GM19463 (cell line): ENCODE results near the gene TCF4.

Experiments
- ATAC-seq: cut with Tn5 transposase; IDR thresholded peaks from one replicate; pipeline ENCODE4 v1.9.1; 2021; ENCODE audit warnings: mild to moderate bottlenecking, moderate library complexity; ENCODE audit not compliant: unreplicated experiment

TCF4 gene

GRCh38 chr18:55447672-55448018, 140.3 kb downstream of the TCF4 start:
- ATAC-seq = no peak

GRCh38 chr18:55446996-55447671, 140.9 kb downstream of the TCF4 start:
- no peak for ATAC-seq

GRCh38 chr18:55444536-55444935, 143.5 kb downstream of the TCF4 start:
- no peak for ATAC-seq

GRCh38 chr18:55443776-55444175, 144.2 kb downstream of the TCF4 start:
- ATAC-seq = no peak

GRCh38 chr18:55442561-55442960, 145.4 kb downstream of the TCF4 start:
- ATAC-seq = no peak

- ATAC-seq = no peak
These were observed 147.0 kb downstream of the TCF4 start for GRCh38 chr18:55440988-55441387.

DNA sequence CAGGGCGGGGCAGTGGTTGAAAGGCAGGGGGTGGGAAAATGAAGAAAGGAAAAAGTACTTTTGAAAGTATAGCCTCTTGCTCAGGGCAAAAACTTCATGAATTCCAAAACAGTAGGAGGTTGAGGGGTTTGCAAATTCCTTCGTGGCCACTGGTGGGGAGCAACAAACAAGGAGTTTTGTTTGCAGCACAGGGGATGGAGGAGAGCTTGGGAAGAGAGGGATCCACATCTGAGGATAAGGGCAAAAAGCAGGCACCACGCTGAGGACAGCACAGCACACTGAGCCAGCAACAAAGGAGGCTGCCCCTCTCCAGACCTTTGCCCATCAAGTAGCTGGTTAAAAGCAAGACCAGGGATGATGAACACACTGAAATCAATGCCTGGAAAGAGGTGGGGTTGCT, 148.9 kb downstream of the TCF4 start:
- ATAC-seq = no peak

- no peak for ATAC-seq
These were observed 152.4 kb downstream of the TCF4 start for GRCh38 chr18:55435592-55435991.

DNA sequence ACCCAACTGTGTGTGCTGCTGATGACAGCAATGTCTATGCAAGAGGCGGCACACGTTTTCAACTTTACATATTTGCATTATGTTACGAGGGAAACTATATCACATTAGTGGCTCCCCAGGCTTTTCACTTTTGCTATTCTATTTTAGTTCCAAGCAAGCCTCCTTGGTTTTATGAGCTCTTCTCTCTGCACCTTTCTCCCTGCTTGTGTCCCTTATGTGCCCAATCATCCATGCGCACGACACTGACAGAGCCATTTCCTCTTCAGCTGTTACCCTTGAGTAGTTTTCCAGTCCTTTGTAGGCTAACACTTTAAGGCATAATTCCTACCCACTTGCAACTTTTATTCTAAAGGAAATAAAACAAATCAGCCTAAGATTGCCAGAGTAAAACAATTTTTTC, 154.3 kb downstream of the TCF4 start:
- no peak for ATAC-seq

DNA sequence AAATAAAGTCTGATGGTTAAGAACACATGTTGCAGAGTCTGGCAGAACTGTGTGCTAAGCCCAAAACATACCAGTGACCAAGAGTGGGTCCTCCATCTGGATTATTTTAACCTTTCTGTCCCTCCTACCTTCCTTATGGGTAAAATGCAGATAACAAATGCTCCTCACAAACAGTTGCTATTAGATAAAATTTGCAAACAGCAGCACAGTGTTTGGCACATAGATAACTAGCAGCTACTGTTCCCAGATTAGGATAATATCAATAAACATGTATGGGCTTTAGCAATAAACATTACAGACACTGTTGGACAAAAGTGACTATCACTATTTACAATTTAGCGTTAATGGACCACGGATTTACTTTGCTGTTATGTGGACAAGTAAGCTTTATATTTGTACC, 154.9 kb downstream of the TCF4 start:
- no peak for ATAC-seq

- ATAC-seq = no peak
These were observed 155.5 kb downstream of the TCF4 start for GRCh38 chr18:55432307-55433040.

GRCh38 chr18:55430026-55430425, 158.0 kb downstream of the TCF4 start:
- no peak for ATAC-seq

DNA sequence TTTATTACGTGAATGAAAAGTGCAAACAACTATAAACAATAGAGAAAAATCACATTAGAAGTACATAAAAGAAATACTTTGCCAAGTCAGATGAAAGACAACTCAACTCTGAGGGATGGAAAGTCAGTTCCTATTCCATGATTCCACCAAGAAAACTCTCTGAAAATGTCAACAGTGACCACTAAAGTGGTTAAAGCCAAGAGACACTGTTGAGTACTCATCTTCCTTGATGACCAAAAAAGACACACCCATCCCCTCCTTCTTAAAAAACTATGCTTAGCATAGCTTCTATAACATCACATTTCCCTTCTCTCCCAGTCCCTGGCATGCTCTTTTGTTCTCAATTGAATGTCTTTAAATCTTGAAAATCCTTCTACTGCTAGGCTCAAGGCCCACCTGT, 160.0 kb downstream of the TCF4 start:
- ATAC-seq = no peak

- no peak for ATAC-seq
These were observed 162.3 kb downstream of the TCF4 start for GRCh38 chr18:55425698-55426097.

DNA sequence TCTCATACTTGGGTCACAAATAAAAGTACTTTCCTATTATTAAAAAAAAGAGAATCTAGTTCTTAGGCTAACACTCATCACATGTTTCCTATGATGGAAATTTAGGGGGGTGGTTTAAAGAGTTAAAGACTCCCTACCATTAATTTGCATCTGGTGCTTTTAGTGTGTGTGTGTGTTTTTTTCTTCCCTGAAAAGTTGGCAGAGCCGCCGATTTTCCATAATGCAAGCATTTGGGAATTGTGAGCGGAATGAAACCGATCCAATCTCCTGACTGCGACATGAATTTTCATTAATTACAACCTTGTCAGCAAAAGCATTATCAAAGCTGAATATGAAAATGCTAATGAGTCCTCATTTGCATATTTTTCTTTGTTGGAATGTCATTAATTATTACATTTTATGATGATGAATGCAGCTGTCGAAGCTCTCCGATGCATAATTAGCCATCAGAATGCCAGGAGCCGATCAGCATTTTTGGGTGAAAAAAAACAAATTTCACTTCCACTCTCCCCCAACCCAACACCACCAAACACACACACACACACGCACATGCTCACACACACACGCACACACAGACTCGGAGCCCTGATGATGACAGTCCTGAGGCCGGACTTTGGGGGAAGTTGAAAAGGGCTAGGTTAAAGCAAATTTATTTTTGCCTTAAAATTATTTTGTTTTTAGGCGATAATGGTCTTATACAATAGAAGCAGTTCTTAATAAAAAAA, 165.4 kb downstream of the TCF4 start:
- ATAC-seq = no peak

DNA sequence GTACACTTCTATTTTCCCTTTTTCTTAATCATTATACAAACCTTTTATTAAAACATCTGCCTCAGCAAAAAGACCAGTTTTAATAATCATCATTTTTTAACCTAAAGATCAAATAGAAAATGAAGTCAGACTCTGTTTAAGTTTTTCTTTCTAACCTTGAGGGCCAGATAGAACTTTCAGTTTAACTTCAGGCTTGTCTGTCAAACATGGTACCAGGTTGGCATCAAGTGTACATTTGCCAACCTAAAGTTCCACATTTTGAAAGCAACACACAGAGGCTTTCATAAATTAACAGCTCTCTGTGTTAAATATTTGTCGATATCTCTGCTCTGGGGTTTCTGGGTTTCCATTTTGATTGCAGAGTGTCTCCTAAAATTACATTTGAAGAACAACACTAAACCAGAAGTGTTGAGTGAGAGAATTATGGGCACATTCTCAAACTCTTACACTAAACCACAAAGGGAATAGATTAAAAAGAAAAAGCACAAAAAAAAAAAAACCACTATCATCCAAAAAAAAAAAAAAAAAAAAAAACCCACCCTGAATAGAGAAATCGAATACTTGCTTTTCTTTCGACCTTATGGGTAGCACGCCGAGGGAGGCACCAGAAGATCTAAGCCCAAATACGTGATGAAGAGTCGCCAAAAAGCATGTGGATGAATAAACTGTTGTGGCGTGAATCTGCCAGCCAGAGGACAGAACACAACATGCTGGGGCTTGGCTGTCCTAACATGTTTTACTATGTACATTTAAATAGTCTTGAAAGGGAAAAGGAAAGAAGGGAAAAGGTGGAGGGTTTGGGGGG, 166.2 kb downstream of the TCF4 start:
- no peak for ATAC-seq

DNA sequence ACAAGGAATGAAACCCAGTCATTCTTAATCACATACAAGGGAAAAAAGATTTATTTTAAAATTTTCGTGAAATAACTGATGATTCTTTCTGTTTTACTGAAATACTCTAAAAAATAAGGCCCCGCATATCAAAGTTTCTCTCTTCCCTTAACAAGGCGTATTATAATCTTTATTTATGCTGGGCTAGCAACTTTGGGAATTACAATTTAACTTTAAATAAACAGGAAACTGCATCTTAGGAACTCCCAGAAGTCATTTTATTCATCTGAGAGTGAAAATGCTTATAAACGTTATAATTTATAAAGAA, 166.7 kb downstream of the TCF4 start:
- no peak for ATAC-seq

DNA sequence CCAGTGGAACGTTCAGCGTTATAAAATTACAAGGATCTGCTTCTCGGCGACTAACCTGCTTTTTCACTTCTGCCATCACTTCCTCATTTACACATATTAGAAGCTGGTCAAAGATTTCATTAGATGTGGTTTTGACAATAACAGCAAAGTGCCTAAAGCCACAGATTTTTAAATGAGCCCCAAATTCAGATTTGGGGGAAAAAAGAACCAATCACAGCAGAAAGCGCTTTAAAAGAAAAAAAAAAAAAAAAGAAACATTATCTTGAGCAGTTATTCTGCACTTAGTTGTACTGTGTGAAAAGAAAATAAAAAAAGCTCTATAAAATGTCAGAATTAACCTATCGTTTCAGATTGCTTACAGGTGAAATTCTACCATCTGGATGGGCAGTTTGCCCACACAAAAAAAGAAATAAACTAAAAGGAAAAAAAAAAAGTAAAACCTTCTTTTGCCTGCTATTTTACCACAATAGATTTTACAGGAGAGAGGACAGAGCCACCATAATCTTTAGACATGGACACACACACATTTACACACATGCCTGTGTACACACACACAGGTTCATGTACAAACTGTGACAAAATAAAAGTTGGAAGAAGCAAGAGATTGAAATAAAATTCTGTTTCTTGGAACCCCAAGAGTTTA, 167.2 kb downstream of the TCF4 start:
- peak; percentile 44 for ATAC-seq

DNA sequence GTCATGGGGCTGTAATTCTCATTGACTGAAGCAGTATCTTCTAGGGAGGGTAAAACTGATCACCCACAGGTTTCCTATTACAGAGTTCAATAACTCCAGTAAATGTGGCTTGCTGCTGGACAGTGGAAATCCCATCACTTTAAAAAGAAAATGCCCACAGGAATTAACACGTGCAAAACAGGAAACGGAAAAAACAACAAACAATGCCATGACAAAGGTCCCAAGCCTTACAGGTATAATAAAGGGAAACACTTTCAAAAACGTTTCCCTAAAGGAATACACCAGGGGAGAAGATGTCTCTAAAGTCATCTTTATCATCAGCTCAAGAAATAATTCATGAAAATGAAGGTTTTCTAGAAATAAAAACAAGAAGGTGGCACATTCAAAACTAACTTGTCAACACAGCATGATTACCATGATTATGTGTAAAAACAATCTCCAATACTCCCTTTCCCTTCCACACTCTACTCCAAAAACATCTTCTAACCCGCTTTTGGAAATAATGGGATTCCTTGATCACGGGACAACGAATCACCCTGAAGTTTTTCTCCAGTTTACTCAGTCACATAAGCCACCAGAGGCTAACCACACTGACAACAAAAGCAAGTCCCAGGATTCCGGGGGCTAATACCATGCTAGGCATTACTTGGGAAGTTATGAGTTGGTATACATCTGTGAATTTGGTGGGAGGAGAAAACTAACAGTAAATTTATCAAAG, 167.9 kb downstream of the TCF4 start:
- peak; percentile 12 for ATAC-seq
